ENCODE measurements around the gene WIPI1.

WIPI1 gene

DNA sequence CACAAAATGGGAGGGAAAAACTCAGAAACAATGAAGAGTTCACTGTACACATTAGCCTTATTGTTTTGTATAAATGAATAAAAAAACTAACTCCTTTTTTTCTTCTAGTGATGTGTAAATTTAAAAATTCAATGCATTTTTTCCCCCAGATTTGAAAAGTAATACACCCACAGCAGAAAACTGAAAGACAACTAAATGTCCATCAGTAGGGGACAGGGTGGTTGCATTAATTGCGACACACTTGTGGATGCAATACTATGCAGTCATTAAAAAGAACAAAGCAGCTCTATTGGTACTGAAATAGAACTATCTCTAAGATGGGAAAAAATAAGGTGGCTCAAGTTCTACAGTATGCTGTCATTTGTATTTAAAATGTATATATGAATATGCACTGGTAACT lies 13.7 kb upstream of the WIPI1 start:
- TF ChIP-seq, protein P1, sequence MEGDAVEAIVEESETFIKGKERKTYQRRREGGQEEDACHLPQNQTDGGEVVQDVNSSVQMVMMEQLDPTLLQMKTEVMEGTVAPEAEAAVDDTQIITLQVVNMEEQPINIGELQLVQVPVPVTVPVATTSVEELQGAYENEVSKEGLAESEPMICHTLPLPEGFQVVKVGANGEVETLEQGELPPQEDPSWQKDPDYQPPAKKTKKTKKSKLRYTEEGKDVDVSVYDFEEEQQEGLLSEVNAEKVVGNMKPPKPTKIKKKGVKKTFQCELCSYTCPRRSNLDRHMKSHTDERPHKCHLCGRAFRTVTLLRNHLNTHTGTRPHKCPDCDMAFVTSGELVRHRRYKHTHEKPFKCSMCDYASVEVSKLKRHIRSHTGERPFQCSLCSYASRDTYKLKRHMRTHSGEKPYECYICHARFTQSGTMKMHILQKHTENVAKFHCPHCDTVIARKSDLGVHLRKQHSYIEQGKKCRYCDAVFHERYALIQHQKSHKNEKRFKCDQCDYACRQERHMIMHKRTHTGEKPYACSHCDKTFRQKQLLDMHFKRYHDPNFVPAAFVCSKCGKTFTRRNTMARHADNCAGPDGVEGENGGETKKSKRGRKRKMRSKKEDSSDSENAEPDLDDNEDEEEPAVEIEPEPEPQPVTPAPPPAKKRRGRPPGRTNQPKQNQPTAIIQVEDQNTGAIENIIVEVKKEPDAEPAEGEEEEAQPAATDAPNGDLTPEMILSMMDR (IDR thresholded peaks at IDR 0.05; ENCODE audit: insufficient read depth, low read depth, low read length, missing control alignments) = no peak
- DNase-seq (ENCODE audit: low read depth) = no peak
- H3K4me3 ChIP-seq (ENCODE audit: low read depth, low read length) = no peak overlapping the region

DNA sequence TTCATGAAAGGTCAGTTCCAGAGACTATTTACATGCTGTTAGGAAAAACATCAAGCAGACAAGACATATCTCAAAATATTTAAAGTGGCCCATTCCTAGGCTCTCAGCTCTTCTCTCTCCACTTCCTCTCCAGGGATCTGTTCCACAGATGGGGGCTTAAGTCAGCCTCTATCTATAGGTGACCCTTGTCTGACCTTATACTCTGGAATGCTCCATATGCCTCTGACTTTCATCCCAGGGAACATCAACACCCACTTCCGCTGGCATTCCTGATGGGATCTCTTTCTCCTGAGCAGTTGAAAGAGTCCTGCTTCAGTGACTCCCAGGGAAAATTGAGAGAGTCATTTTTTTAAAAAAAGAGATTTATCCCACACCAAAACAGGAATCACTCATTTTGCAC lies 11.5 kb upstream of the WIPI1 start:
- no peak overlapping the region for H3K4me3 ChIP-seq (ENCODE audit: low read depth, low read length)
- TF ChIP-seq, protein P1 (IDR thresholded peaks at IDR 0.05; ENCODE audit: insufficient read depth, low read depth, low read length, missing control alignments) = no peak
- no peak for DNase-seq (ENCODE audit: low read depth)

DNA sequence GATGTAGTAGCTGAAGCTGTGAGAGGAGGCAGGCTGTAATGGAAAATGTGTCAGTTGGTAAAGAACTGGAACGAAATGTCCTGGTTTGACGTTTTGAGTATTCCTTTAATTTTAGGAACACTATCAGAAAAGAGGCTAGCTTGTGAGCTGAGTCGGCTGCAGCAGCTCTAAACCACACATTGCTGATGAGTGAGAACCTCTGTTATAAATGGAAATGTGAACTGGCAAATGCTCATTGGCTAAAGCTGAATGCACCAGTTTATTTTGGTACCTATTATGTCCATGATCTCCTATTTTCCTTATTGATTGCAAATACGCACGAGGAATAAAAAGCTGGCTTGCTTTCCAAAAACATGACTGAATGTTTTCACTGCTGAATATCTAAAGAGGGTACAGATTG lies 11.0 kb upstream of the WIPI1 start:
- H3K4me3 ChIP-seq (ENCODE audit: low read depth, low read length) = no peak overlapping the region
- TF ChIP-seq, protein P1 (IDR thresholded peaks at IDR 0.05; ENCODE audit: insufficient read depth, low read depth, low read length, missing control alignments) = no peak
- no peak for DNase-seq (ENCODE audit: low read depth)

DNA sequence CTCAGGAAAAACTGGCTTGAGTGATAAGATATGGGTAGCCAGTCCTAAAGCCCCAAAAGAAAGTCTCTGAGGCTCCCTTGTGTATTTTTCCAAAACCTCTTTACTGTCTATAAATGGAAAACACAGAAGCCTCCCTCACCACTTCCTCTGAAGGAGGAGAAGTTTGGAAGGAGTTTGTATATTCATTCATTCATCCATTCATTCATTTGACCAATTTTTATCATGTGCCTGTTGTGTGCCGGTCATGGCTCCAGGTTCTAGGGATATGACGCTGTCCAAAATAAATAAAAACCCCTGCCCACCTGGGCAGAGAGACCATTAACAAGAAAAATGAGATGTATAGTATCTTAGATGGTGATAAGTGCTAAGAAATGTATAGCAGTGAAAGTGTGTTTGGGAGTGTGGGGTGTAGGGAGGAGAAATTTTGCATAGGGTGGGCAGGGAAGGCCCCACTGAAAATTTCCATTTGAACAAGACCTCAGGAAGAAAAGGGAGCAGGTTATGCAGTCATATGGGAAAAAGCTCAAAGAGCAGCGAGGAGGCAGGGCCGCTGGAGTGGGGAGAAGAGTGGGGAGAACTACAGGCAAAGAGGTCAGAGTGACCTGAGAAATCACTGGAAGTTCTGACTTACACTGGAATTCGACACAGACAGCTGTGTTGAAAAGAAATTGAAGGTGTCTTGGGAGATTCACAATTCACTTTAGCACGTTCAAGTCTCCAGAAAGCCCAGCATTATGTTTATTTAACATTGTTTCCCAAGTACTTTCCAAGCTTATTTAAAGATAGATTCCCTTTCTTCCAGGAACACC lies 6.1 kb upstream of the WIPI1 start:
- no peak for DNase-seq (ENCODE audit: low read depth)
- TF ChIP-seq, protein P1 (IDR thresholded peaks at IDR 0.05; ENCODE audit: insufficient read depth, low read depth, low read length, missing control alignments) = no peak
- no peak overlapping the region for H3K4me3 ChIP-seq (ENCODE audit: low read depth, low read length)

DNA sequence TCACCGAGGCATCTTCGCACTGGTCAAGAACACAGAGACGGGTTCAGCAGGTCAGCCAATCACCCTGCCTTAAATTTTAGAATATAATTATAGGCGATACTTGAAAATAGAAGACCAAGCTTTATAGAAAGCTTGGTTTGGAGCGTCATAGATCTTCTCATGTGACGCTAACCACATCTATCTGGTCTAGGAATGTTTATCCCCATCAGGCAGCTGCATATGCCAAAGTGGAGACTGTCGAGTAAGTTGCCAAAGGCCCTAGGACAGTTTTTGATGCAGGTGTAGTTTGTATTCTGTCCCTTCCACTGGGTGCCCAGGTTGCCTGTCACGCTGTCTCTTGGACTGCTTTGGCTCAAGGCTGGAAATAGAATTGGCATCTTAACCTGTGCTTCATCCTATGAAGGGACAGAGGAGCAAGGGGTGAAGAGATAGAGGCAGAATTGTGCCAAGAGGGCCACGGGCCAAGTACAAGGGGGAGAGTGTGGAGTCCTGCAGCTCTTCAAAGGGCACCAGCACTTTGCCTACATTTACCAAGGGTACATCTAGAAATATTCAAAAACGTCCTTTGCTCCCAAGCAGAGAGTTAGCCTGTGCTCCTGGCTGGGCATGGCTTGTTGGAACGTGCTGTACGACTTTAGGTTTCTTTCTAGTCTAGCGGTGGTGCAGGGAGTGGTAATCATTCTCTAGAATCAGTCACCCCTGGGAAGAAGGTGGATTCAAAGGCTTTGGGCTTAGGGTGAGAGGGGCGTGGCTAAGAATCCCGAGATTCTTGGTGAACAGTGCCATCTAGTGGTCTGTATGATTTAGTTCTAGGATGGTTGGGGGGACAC lies 5.3 kb upstream of the WIPI1 start:
- H3K4me3 ChIP-seq (ENCODE audit: low read depth, low read length) = no peak overlapping the region
- TF ChIP-seq, protein P1 (IDR thresholded peaks at IDR 0.05; ENCODE audit: insufficient read depth, low read depth, low read length, missing control alignments) = peak; percentile 53
- DNase-seq (ENCODE audit: low read depth) = peak; percentile 93

DNA sequence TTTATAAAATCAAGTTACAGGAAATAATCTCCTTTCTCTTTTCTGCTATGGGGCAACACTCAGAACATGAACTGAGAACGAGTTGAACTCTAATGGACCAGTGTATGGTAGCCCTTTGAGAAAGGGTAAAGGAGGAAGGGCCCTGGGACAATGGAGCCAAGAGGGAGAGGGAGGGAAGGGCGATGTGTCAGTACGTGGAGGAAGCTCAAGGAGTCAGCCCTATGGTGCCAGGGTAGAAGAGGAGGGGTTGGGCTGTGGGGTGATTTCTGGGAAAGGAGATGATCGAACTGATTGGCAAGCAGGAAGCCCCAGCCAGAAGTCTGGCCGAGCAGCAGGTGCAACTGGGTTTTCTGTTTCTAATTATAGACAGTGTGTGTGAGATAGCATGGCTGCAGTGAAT lies 4.3 kb upstream of the WIPI1 start:
- TF ChIP-seq, protein P1 (IDR thresholded peaks at IDR 0.05; ENCODE audit: insufficient read depth, low read depth, low read length, missing control alignments) = no peak
- peak overlapping the region; percentile 47 for H3K4me3 ChIP-seq (ENCODE audit: low read depth, low read length)
- peak; percentile 77 for DNase-seq (ENCODE audit: low read depth)
